NCI-H146 treated with DMSO at 0.1 percent for 48 hours (cell line): ENCODE results near the gene NEDD4L.
"Not testable (repeated sequence)": the region's sequence is repeated elsewhere in the genome, so short reads cannot be mapped to it uniquely, and the experiment has no call there.

Experiments used
- DNase-seq: peaks from one replicate; lab custom pipeline; 2025; ENCODE audit not compliant: unreplicated experiment; lab: John Stamatoyannopoulos, UW

The NEDD4L gene

GRCh38 chr18:58362829-58363271 lies 318.8 kb downstream of the NEDD4L start:
- DNase-seq: no peak

- no peak for DNase-seq
These were observed 319.9 kb downstream of the NEDD4L start for GRCh38 chr18:58363767-58364540.

GRCh38 chr18:58364876-58365528 lies 321.0 kb downstream of the NEDD4L start:
- no peak for DNase-seq

- no peak for DNase-seq
These were observed 323.6 kb downstream of the NEDD4L start for GRCh38 chr18:58367425-58368140.

- no peak for DNase-seq
These were observed 325.6 kb downstream of the NEDD4L start for GRCh38 chr18:58369616-58370015.

DNA sequence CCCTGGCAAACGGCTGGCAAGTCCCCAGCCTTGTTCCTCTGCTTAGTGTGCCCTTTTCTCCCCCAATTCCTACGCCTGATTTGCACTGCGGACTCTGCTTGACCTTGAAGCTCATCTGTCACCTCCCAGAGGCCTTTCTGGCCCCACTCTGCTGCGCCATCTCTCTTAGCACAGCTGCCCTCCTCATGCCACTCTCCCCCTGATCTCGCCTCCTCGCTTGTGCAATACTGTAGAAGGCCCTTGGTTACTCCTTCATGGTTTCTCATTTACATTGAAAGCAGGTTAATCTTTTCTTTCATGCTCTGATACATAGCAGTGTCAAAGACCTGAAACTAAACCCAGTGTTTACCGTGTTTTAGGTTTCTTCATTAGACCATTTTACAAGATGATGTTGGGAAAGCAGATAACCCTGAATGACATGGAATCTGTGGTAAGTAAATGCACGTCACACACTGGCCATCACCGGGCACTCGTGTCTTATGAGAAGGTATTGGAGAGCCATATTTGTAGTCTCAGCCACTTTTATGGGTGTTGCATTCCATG lies 326.1 kb downstream of the NEDD4L start:
- no peak for DNase-seq

GRCh38 chr18:58370612-58371011 lies 326.6 kb downstream of the NEDD4L start:
- no peak for DNase-seq

DNA sequence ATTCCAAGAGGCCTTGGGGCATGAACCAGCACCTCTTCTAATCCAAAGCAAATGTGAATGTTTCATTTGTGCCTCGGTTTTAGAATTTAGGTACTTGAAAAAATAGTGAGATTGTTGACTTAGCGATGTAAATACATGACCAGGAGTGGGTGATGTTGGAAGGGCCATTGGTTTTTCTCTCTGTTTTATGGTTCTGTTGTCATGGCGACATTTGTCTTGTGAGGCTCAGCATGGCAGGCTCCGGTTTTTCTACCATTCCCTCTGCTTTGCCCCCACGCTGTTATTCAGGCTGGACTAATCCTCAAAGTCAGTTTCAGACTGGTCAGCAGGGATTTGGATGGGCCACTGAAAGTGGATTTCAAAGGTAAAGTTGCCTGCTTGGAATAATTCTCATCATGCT lies 329.5 kb downstream of the NEDD4L start:
- peak; percentile 46 for DNase-seq

- no peak for DNase-seq
These were observed 331.0 kb downstream of the NEDD4L start for GRCh38 chr18:58375051-58375450.

- DNase-seq: no peak
These were observed 334.7 kb downstream of the NEDD4L start for GRCh38 chr18:58378411-58379379.

- no peak for DNase-seq
These were observed 335.4 kb downstream of the NEDD4L start for GRCh38 chr18:58379443-58379842.

DNA sequence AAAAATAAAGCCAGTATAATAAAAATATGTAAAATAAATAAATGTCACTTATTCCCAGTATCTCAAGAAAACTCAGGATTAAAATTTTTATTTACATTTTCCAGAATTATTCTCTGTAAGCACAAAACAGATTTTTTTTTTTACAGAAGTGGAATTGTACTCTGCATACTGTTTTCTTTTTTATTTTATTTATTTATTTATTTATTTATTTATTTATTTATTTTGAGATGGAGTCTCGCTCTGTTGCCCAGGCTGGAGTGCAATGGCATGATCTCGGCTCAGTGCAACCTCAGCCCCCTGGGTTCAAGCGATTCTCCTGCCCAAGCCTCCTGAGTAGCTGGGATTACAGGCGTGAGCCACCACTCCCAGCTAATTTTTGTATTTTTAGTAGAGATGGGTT lies 336.1 kb downstream of the NEDD4L start:
- not testable (repeated sequence) for DNase-seq

DNA sequence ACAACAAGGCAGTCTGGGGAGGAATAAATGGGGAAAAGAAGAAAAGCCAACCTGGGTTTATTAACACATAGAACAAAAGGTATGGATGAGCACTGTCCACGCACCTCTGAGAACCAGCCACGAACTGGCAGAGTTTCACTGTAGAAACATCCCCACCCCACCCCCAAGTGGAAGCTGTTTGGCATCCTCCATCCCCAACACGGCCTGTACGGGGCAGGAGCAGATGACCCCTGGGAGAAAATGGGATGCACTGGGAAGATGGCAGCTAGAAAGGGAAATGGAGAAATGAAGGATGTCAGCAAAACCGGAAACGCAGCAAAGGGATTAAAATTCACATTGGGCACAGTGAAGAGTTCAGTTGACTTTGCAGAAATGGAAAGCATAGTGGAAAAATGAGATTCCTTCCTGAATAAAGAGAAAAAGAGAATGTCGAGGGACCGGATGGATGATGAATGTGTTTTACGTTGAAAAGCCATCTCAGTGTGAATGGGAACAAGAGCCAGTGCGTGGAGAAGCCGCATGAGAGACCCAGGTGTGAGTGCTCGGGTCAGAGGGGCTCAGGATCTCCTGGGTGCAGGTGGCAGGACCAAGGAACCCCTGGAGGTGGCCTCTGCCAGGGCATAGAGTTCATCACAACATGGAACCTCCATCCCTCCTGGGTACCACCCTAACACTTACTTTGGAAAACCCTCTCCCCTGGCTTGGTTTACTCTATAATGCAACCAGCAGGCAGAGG lies 337.8 kb downstream of the NEDD4L start:
- no peak for DNase-seq

DNA sequence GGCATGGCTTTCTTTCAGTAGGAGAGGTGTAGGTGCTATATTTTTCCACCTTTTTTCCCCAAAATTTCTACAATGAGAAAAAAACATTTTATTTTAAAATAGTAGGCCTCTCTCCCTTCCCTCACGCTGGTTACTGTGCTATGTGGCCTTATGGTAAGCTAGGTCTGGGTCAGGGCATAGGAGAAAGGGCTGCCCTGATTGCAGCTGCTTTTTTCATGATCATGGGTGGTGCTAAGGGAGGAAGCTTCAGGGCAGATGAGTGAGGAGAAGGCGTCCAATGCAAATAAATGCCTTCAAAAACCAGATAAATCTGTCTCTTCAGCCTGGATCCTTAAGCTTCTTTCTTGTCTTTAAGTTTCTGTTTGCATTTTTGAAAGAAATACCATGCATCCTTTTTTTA lies 338.4 kb downstream of the NEDD4L start:
- DNase-seq: no peak

- DNase-seq: no peak
These were observed 341.4 kb downstream of the NEDD4L start for GRCh38 chr18:58385472-58385871.

DNA sequence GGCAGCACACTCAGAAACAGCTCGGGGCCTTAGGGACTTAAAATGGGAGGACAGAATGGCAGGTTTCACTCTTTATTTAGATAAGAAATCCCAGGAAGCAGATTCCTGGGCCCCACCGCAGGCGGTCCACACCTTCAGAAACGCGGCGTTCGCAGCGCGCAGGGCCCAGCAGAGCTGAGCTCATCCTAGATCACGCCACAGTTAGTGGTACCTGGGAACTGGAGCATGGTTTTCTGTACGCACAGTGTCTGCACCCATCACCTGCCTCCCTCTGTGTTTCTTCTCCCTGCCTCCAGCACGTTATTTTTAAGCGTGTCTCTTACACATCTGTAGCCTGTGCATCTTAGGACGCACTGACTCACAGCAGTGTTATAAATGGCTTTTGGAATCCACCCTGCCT lies 342.8 kb downstream of the NEDD4L start:
- DNase-seq: no peak

DNA sequence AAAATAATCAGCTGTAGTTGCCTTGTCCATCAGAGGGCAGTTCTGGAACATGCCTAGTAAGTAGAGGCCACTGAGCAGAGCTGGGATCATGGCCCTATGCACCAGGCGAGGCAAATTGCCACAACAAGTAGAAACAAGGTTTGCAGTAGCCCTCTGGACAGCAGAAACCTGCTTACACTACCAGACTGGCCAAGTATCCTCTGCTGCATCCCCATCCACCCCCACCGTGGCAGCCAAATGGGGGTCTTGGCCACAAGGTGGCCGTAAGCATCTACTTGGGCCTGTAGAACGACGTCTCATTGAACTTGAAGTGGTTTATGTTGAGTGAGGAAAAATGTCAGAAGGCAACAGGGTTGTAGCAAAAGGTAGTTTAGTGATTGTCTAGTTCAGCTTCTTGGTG lies 343.7 kb downstream of the NEDD4L start:
- no peak for DNase-seq

GRCh38 chr18:58388736-58389135 lies 344.7 kb downstream of the NEDD4L start:
- no peak for DNase-seq

GRCh38 chr18:58389745-58390144 lies 345.7 kb downstream of the NEDD4L start:
- no peak for DNase-seq

- DNase-seq: no peak
These were observed 346.4 kb downstream of the NEDD4L start for GRCh38 chr18:58390399-58390798.
